Activated T-helper 1 cell treated with anti-CD3 and anti-CD28 coated beads, Interleukin-2, amount 50 U/mL, for 16 hours (primary cell): Measurements from ENCODE around the gene INA.
"Not testable (repeated sequence)": the region's sequence is repeated elsewhere in the genome, so short reads cannot be mapped to it uniquely, and the experiment has no call there.

Experiments
- DNase-seq, 2 donors: peaks; one replicate each; pipeline ENCODE4 v3.0.0-alpha.2; 2020; ENCODE audit warnings: low read depth in 1 of 2, low spot score in 1 of 2

INA gene

DNA sequence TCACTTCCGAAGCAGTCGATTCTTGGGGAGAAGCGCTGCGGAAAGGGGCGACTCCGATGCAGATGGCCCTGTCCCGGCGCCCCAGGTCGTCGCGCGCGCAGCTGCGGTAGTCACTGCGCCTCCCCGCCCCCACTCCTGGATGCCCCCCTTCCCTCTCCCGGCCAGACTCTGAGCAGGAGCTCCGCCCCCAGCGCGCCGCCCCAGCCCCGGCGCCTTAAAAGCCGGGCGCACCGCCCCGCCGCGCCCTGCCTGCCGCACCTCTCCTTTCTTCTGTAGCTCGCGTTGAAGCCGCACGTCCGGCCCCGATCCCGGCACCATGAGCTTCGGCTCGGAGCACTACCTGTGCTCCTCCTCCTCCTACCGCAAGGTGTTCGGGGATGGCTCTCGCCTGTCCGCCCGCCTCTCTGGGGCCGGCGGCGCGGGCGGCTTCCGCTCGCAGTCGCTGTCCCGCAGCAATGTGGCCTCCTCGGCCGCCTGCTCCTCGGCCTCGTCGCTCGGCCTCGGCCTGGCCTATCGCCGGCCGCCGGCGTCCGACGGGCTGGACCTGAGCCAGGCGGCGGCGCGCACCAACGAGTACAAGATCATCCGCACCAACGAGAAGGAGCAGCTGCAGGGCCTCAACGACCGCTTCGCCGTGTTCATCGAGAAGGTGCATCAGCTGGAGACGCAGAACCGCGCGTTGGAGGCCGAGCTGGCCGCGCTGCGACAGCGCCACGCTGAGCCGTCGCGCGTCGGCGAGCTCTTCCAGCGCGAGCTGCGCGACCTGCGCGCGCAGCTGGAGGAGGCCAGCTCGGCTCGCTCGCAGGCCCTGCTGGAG, at the start of gene INA:
INA (plus strand) TSS at position 243 of the 817 bp plus-strand sequence; CDS start at position 317, 74 bp downstream.
- DNase-seq = no peak

DNA sequence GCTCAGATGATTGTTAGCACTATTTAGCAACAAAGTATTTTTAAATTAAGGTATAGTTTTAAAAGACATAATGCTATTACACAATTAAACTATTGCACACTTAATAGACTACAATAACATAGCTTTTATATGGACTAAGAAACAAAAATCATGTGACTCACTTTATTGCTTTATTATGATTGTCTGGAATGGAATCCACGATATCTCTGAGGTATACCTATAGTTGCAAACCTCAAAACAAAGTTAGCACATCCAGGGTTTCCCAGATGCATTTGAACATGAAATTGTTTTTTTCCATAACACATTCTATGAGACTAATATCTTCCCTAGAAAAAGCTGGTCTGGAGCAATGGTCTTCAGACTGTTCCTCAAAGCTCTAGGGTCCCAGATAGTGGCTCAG, 49.5 kb upstream of the INA start:
- DNase-seq = no peak

DNA sequence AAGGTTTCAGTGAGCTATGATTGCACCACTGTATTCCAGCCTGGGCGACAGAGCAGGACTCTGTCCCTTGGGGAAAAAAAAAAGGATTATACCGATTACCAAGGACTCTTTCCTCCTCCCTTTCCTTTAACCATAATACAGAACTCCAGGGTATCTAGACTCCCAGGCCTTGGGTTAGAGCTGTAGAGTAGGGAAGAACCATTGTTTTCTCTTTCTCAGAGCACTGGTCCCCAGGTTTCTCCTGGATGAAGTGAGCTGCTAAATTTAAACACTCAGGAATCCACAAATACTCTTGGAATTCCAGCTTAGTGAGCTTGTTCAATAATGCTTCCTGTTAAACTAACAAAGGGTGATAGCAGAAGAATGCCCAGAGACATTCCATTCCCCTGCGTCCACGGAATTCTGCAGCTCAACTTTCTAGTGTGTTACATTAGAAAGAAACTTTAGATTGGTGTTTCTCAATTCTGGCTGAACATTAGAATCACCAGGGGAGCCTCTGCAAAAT, 45.8 kb upstream of the INA start:
- DNase-seq = no peak

GRCh38 chr10:103232131-103232673, 44.7 kb upstream of the INA start:
- no peak for DNase-seq

- no peak for DNase-seq
These were observed 44.0 kb upstream of the INA start for GRCh38 chr10:103232772-103233488.

GRCh38 chr10:103235775-103236174, 41.2 kb upstream of the INA start:
- DNase-seq = no peak

GRCh38 chr10:103238506-103239252, 38.3 kb upstream of the INA start:
- no peak for DNase-seq

- DNase-seq = no peak
These were observed 35.5 kb upstream of the INA start for GRCh38 chr10:103241262-103242011.

DNA sequence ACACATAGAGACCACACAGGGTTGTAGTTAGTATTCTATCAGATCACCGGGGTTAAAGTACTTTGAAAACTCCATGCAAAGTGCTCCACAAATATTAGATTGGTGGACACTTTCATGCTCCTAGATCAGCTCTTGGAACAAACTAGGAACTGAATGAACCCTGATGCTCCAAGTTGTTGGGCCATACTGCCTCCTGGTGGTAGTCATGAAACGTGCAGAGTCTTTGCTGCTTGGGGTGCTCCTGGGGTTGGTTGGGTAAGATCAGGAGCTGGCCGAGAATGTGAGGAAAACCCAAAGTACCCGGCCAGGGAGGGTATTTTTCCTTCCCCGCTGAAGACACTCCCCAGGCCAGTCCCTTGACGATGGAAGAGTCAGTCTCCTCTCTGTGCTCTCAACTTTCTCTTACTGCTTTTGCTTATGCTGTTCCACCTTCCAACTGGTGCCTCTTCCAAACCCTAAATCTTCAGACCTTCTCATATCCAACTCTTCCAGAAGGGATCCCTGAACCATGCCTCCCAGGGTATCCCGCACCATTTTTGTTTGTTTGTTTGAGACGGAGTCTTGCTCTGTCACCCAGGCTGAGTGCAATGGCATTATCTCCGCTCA, 32.2 kb upstream of the INA start:
- DNase-seq = peak; percentile 28 to 40

GRCh38 chr10:103245587-103245986, 31.4 kb upstream of the INA start, which contains the start of gene RPEL1:
RPEL1 (plus strand) TSS chr10:103245887; CDS start chr10:103245997, 110 bp downstream.
- DNase-seq = not testable (repeated sequence)

- no peak for DNase-seq
These were observed 30.6 kb upstream of the INA start for GRCh38 chr10:103246324-103246723.

GRCh38 chr10:103254113-103254512, 22.8 kb upstream of the INA start:
- no peak for DNase-seq

DNA sequence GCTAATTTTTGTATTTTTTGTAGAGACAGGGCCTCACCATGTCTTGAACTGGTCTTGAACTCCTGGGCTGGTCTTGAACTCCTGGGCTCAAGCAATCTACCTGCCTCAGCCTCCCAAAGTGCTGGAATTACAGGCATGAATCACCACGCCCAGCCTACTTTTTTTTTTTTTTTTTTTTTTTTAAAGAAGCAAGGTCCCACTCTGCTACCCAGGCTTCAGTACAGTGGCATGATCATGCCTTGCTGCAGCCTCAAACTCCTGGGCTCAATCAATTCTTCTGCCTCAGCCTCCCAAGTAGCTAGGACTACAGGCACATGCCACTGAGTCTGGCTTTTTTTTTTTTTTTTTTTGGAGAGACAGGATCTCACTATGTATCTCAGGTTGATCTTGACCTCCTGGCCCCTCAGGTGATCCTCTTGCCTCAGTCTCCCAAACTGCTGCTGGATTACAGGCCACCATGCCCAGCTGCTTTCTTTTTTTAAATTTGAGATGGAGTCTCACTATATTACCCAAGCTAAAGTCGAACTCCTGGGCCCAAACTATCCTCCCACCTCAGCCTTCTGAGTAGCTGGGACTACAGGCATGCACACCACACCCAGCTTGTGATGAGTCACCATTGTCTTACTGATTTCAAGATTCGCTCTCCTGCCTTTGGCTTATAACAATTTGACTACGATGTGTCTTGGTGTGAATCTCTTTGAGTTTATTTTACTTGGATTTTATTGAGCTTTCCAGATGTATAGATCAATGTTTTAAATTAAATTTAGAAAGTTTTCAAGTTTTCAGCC, 22.2 kb upstream of the INA start:
- no peak for DNase-seq

- DNase-seq = no peak
These were observed 20.3 kb upstream of the INA start for GRCh38 chr10:103256613-103257012.

DNA sequence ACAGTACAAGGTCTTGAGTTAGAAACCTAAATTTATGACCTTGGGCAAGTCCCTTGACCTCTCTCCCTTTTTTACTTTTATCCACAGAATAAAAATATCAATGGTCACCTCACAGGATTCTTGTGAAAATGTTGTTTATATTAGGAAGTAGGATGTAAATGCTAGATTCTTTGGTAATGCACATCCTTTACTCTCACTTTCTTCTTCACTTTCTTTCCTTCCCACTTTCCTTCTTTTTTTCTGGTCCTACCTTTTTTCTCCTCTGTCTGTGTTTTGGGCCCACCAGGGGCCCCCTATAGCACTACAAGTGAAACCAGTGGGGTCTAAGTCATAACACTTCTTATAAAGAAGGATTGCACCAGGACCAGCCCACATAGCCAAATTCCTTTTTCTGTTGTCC, 19.1 kb upstream of the INA start:
- no peak for DNase-seq

DNA sequence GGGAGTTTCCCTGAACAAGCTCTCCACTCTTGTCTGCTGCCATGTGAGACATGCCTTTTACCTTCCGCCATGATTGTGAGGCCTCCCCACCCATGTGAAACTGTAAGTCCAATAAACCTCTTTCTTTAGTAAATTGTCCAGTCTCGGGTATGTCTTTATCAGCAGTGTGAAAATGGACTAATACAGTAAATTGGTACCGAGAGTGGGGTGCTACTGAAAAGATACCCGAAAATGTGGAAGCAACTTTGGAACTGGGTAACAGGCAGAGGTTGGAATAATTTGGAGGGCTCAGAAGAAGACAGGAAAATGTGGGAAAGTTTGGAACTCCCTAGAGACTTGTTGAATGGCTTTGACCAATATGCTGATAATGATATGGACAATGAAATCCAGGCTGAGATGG, 18.0 kb upstream of the INA start:
- DNase-seq = not testable (repeated sequence)

DNA sequence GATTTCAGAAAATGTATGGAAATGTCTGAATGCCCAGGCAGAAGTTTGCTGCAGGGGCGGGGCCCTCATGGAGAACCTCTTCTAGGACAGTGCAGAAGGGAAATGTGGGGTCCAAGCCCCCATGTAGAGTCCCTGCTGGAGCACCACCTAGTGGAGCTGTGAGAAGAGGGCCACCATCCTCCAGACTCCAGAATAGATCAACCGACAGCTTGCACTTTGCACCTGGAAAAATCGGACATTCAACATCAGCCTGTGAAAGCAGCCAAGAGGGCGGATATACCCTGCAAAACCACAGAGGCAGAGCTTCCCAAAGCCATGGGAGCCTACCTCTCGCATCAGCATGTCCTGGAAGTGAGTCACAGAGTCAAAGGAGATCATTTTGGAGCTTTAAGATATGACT, 16.9 kb upstream of the INA start:
- DNase-seq = no peak

DNA sequence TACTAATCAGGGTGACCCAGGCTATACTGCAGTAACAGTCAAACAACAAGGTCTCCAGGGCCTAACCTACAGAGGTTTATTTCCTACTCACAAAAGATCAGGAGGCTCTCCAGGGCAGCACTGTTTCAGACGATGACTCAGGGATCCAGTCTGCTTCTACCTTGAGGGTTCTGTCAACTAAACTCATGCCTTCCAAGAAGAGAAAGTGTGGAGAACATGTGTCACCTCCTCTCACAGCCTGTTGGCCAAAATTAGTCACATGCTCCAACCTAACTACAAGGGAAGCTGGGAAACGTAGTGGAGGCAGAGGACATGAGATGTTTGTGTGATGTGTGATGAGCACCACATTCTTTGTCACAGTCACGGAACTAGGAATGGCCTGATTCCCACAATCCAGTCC, 14.7 kb upstream of the INA start:
- DNase-seq = no peak

DNA sequence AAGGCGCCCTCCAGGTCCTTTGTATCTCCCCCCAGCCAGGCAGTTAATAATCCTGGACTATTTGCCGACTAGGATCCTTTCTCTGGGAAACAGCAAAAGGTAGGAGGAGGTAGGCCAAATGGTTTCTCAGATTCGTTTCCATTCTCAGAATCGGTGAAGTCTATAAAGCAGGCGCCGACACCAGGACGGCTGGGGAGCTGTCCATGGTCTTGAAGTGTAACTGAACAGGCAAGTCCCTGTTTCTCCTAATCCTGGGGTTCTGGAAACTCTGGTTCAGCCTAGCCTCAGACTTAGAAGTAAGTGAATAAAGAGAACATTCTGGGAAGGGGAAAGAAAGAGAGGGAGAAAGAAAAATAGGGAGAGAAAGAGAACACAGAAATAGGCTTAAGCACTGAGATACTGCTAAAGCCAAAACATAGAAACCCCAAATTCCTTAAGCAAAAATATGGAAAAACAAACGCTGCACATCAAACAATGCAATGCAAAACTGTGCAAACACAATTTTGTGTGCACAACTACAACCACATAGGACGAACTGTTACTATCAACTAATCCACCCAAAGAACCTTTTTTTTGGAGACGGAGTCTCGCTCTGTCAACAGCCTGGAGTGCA, 11.1 kb upstream of the INA start:
- no peak for DNase-seq
